ENCODE measurements around the gene ZNF423.

GRCh38 chr16:49856672-49857330 is 889 bp upstream of the ZNF423 start:
- TF ChIP-seq EZH2phosphoT487 (IDR thresholded peaks at IDR 0.05; ENCODE audit: insufficient read depth, low read depth) (no peak), EZH2 (IDR thresholded peaks at IDR 0.05; ENCODE audit: insufficient read depth, poor library complexity, severe bottlenecking) (no peak)

Data from GM23248 (cell line).